Right lung (tissue), 10 donors: ENCODE results near the gene FBXO45. TPM values are rescaled to one million over a fixed set of nuclear protein-coding genes. Genes with fewer than 3 reads are reported as not detected.
"Not testable (repeated sequence)": the region's sequence is repeated elsewhere in the genome, so short reads cannot be mapped to it uniquely, and the experiment has no call there.

Experiments used
- DNase-seq, 2 donors: peaks; one replicate each; pipeline ENCODE4 v3.0.0-alpha.2; 2013
- long read RNA-seq, 8 donors: transcript quantifications; one replicate each; lab custom pipeline, GENCODE V29; 2026
- polyA plus RNA-seq, 5 donors: library from polyadenylated mRNA; unstranded; fragments of 120-200 nt; gene quantifications; one replicate each; pipeline versions ENCODE4 v1.2.1 to v1.2.3, GENCODE V29; 2013; ENCODE audit warnings: inconsistent platforms in 1 of 5, low replicate concordance in 1 of 5; ENCODE audit not compliant: insufficient read length in 5 of 5, insufficient read depth in 1 of 5

The FBXO45 gene
- 10 to 100 TPM; 13.3 to 18.5 (median 14.5) TPM for polyA plus RNA-seq
- long read RNA-seq, donor 1, full-length matches to known transcripts: 5 of 12 reads
- long read RNA-seq, donor 1, partial matches to known transcripts: 7 of 12 reads
- long read RNA-seq, donor 1, other reads (novel, unspliced or antisense): 0 of 12 reads
- long read RNA-seq, donor 2, full-length matches to known transcripts: 3 of 3 reads
- long read RNA-seq, donor 2, partial matches to known transcripts: 0 of 3 reads
- long read RNA-seq, donor 2, other reads (novel, unspliced or antisense): 0 of 3 reads
- long read RNA-seq, donor 3, full-length matches to known transcripts: 6 of 6 reads
- long read RNA-seq, donor 3, partial matches to known transcripts: 0 of 6 reads
- long read RNA-seq, donor 3, other reads (novel, unspliced or antisense): 0 of 6 reads
- long read RNA-seq, donor 4, full-length matches to known transcripts: 6 of 6 reads
- long read RNA-seq, donor 4, partial matches to known transcripts: 0 of 6 reads
- long read RNA-seq, donor 4, other reads (novel, unspliced or antisense): 0 of 6 reads
- long read RNA-seq, donor 5, full-length matches to known transcripts: 5 of 5 reads
- long read RNA-seq, donor 5, partial matches to known transcripts: 0 of 5 reads
- long read RNA-seq, donor 5, other reads (novel, unspliced or antisense): 0 of 5 reads
- long read RNA-seq, donor 6, full-length matches to known transcripts: 5 of 5 reads
- long read RNA-seq, donor 6, partial matches to known transcripts: 0 of 5 reads
- long read RNA-seq, donor 6, other reads (novel, unspliced or antisense): 0 of 5 reads
- long read RNA-seq, donor 7, full-length matches to known transcripts: 12 of 12 reads
- long read RNA-seq, donor 7, partial matches to known transcripts: 0 of 12 reads
- long read RNA-seq, donor 7, other reads (novel, unspliced or antisense): 0 of 12 reads
- long read RNA-seq, donor 8, full-length matches to known transcripts: 3 of 3 reads
- long read RNA-seq, donor 8, partial matches to known transcripts: 0 of 3 reads
- long read RNA-seq, donor 8, other reads (novel, unspliced or antisense): 0 of 3 reads

- DNase-seq: peak; percentile 92 to 94
Observed at GRCh38 chr3:196568246-196569002, at the start of gene FBXO45, which contains the start of gene WDR53. TSS of gene FBXO45 (plus strand) at chr3:196568660. CDS start at chr3:196568985, 325 bp downstream. TSS of gene WDR53 (minus strand) at chr3:196568554. CDS start at chr3:196561475, 7,079 bp downstream.

- no peak for DNase-seq
Observed at GRCh38 chr3:196518966-196519717, 49.3 kb upstream of the FBXO45 start.

GRCh38 chr3:196519718-196520082 lies 48.8 kb upstream of the FBXO45 start:
- DNase-seq: no peak

DNA sequence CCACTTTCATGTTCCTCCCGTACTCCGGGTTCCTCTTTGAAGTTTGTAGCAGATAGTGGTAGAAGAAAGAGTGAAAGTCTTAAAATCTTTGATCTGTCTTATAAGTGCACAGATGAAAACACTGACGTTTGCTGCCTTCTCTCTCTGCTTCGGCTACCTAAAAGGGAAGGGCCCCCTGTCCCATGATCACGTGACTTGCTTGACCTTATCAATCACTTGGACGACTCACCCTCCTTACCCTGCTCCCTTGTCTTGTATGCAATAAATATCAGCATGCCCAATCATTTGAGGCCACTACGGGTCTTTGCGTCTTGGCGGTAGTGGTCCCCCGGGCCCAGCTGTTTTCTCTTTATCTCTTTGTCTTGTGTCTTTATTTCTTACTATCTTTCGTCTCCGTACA lies 47.2 kb upstream of the FBXO45 start:
- not testable (repeated sequence) for DNase-seq

- DNase-seq: no peak
Observed at GRCh38 chr3:196523841-196524240, 44.6 kb upstream of the FBXO45 start.

DNA sequence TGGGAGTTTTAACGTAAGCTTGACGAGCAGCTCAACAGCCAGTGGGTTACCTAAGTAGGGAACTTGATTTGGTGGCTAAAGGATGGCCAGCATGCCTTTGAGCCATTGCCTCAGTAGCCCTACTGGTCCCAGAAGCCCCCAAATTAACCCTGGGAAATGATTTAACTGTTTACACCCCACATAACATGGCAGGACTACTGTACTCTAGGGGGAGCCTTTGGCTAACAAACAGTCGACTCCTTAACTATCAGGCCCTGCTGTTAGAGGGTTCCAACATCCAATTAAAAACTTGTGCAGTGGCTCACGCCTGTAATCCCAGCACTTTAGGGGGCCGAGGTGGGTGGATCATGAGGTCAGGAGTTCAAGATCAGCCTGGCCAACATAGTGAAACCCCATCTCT lies 43.9 kb upstream of the FBXO45 start:
- DNase-seq: no peak

- DNase-seq: no peak
Observed at GRCh38 chr3:196525141-196525540, 43.3 kb upstream of the FBXO45 start.

DNA sequence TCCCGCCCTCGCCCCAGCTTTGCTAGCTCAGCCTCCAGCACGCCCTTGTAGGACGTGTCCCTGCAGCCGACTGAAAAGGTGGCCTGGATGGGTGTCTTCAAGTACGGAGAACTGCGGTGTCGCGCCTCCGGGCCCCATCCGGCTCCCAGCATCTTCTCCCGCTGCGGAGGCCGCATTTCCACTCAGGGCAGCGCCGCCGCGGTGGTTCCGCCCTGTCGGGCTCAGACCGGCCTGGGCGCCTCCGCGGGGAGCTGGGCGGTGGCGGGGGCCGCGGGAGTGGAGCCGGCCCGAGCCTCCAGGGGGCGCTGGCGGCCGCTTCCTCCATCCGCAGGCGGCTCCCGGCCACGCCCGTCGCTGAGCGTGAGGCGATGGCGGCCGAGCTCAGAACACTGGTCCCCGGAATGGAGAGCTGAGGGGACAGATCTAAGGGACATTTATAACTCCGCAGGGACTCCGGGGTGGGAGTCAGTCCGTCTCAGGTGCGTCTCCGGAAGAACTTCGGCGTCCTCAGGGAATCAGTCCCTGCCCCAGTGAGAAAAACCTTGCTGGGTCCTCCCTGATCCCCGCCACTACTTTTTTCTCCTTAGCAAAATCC lies 39.7 kb upstream of the FBXO45 start:
- DNase-seq: peak; percentile 46 to 63

- no peak for DNase-seq
Observed at GRCh38 chr3:196531418-196531817, 37.0 kb upstream of the FBXO45 start.

DNA sequence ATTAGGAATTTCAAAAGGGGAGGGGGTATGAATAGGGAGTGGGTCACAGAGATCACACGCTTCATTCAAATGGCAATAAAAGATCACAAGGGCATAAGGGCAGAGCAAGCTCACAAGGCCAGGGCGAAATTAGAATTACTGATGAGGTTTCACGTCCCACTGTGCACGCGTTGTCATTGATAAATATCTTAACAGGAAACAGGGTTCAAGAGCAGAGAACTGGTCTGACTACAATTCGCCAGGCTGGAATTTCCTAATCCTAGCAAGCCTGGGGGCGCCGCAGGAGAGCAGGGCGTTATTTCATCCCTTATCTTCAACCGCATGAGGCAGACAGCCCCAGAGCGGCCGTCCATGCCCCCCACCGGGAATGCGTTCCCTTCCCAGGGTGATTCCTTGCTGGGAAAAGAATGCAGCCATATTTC lies 35.2 kb upstream of the FBXO45 start:
- no peak for DNase-seq

DNA sequence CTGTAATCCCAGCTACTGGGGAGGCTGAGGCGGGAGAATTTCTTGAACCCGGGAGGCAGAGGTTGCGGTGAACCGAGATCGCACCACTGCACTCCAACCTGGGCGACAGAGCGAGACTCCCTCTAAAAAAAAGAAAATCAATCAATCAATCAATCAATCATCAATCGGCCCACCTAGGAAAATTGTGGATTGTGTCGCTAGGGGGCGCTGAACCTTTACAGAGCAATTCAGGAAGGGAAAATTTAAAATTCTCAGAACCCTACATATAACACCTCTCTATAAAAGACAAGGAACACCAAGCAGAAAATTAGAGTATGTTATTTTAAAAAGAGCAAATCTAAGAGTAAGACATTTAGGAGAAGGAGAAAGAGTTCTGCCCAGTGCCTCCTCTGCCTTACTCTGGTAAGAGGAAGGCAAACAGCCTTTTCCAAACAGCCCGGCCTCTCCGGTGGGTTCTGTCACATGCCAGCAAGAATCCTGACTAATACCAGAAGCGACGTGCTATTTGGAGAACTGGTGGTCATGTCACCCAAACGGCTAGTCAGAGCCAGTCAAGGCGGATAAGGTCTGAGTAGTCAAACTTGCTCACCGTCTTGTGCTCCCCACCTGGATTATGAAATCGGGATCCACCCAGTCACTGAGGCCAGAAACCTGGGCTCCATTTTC lies 31.0 kb upstream of the FBXO45 start:
- peak in 1 of 2 donors; percentile 2 for DNase-seq

- no peak for DNase-seq
Observed at GRCh38 chr3:196541684-196542445, 26.6 kb upstream of the FBXO45 start.

DNA sequence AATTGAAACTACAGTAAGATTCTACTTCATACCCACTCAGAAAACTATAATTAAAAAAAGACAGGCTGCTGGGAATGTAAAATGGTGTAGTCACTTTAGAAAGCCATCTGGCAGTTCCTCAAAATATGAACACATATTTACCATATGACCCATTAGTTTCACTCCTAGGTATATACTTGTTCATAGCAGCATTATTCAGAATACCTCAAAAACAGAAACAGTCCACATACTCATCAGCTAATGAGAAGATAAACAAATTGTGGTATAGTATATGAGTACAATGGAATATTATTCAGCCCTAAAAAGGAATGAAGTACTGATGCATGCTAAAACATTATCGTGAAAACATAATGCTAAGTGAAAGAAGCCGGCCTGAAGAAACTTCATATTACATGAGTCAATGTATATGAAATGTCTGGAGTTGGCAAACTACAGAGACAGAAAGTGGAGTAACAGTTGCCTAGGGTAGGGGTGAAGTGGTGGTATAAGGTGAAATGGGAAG lies 23.9 kb upstream of the FBXO45 start:
- DNase-seq: no peak

GRCh38 chr3:196546537-196546936 lies 21.9 kb upstream of the FBXO45 start:
- DNase-seq: no peak

DNA sequence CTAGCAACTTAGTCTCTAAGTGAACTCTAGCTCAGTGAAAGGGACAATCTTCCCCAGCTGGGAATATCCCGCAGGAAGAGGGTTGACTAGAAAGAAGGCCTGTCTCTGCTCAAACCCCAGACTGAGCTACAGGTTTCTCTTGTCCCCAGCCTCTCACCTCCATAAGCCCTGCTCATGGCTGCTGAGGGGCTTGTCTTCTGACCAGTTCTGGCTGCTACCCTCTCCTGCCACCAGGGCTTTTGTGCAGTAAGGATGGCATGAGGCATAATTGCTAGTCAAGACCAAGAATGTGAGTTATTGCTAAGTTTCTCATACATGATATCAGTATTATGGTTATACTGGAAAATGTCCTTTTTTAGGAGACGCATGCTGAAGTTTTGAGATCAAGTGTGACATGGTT lies 21.4 kb upstream of the FBXO45 start:
- no peak for DNase-seq

- DNase-seq: not testable (repeated sequence)
Observed at GRCh38 chr3:196549312-196549711, 19.1 kb upstream of the FBXO45 start.

GRCh38 chr3:196550172-196550571 lies 18.3 kb upstream of the FBXO45 start:
- not testable (repeated sequence) for DNase-seq

DNA sequence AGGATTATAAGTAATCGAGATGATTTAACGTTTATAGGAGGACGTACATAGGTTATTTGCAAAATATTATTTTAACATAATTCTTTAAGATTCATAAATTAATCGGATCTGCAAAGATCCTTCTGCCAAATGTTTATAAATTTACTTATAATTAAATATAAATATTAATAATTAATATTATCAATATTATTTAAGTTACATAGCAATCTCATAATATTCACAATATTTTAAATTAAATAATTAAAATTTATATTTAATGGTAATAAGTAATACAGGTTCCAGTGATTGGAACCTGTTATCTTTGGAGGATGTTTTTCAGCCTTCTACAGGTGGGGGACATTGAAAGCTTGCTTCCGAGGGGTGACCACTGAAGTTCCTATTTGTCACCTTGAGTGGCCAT lies 16.2 kb upstream of the FBXO45 start:
- DNase-seq: no peak

DNA sequence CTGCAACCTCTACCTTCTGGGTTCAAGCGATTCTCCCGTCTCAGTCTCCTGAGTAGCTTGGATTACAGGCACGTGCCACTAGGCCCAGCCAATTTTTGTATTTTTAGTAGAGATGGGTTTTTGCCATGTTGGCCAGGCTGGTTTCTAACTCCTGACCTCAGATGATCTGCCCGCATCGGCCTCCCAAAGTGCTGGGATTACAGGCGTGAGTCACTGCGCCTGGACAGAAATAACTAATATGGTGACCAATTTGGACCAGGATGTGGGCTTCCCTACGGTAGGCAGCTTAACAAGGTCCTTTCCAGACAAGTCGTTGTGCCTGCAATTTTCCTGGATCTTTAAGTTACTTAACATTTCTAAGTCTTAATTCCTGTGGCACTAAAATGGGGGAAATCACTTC lies 14.9 kb upstream of the FBXO45 start:
- DNase-seq: no peak
